Renal cortex interstitium (tissue), 11 donors: ENCODE data around the gene CRYL1. TPM values are rescaled to one million over a fixed set of nuclear protein-coding genes. Genes with fewer than 3 reads are reported as not detected.

Experiments used
- DNase-seq, 11 donors: peaks; one replicate each; pipeline ENCODE4 v3.0.0-alpha.2; 2013; ENCODE audit warnings: low read depth in 9 of 11, low spot score in 4 of 11; ENCODE audit errors: extremely low read depth in 1 of 11
- polyA plus RNA-seq, 3 donors: library from polyadenylated mRNA; unstranded; fragments of 120-200 nt; gene quantifications; one replicate each; pipeline ENCODE4 v1.2.1, GENCODE V29; 2013; ENCODE audit not compliant: insufficient read length in 3 of 3

CRYL1 gene
- polyA plus RNA-seq, 3 donors, result 127 to 140 (median 129) TPM

GRCh38 chr13:20395061-20395916 lies 130.4 kb downstream of the CRYL1 start:
- no peak for DNase-seq

GRCh38 chr13:20394506-20394905 lies 131.2 kb downstream of the CRYL1 start:
- DNase-seq, result no peak

- DNase-seq, result no peak
Observed at GRCh38 chr13:20394169-20394501, 131.5 kb downstream of the CRYL1 start.

GRCh38 chr13:20393273-20394168 lies 132.1 kb downstream of the CRYL1 start:
- DNase-seq, result no peak

GRCh38 chr13:20392530-20392929 lies 133.1 kb downstream of the CRYL1 start:
- no peak for DNase-seq

GRCh38 chr13:20391597-20392452 lies 133.8 kb downstream of the CRYL1 start:
- DNase-seq, result no peak

- no peak for DNase-seq
Observed at GRCh38 chr13:20390526-20391175, 135.0 kb downstream of the CRYL1 start.

GRCh38 chr13:20389696-20390525 lies 135.7 kb downstream of the CRYL1 start:
- DNase-seq, result no peak

- no peak for DNase-seq
Observed at GRCh38 chr13:20388184-20388583, 137.5 kb downstream of the CRYL1 start.

- DNase-seq, result no peak
Observed at GRCh38 chr13:20387441-20387971, 138.2 kb downstream of the CRYL1 start.

- DNase-seq, result no peak
Observed at GRCh38 chr13:20387006-20387405, 138.7 kb downstream of the CRYL1 start.

- no peak for DNase-seq
Observed at GRCh38 chr13:20383058-20383457, 142.6 kb downstream of the CRYL1 start.

- no peak for DNase-seq
Observed at GRCh38 chr13:20381401-20381800, 144.3 kb downstream of the CRYL1 start.

GRCh38 chr13:20378721-20379120 lies 146.9 kb downstream of the CRYL1 start:
- no peak for DNase-seq

- no peak for DNase-seq
Observed at GRCh38 chr13:20377720-20378119, 147.9 kb downstream of the CRYL1 start.

- DNase-seq, result no peak
Observed at GRCh38 chr13:20375871-20376270, 149.8 kb downstream of the CRYL1 start.

- no peak for DNase-seq
Observed at GRCh38 chr13:20373861-20374260, 151.8 kb downstream of the CRYL1 start.

- DNase-seq, result no peak
Observed at GRCh38 chr13:20371825-20372224, 153.8 kb downstream of the CRYL1 start.
